Cerebellar nuclear complex (tissue), 1 donor: ENCODE measurements around the gene NRCAM.

Experiments
- DNase-seq, 2 experiments: peaks; one replicate each; lab custom pipeline; 2025; lab: John Stamatoyannopoulos, UW

Gene NRCAM

DNA sequence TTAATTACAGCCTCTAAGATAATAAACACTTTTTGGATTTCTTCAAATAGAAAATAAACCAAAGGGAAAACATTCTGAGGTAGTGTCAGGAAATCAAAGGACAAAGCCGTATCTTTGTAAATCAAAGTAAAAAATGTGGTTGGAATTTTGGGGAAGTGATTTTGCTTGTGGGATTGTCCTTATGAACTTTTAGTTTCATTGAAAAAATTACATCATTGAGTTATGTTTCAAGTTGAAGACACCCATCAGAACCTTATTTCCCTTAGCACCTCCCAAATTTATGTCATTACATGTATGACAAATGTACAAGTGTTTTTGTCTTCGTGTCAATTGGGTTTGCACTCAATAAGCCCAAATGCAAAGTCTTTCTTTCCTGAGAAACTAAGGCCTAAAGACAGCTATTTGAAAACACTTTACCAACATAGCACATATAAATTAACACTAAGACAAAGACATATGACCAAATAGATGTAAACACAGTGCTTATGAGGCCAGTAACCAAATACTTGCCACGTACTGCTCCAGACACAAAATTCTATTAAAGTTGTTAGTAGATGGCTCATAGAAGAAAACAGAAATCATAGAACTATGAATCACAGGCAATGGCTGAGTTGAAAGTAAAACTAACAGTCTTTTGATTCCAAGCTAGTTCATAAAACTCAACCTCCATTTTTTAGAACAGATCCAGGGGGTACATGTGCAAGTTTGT is 299.2 kb downstream of the NRCAM start:
- no peak for DNase-seq

DNA sequence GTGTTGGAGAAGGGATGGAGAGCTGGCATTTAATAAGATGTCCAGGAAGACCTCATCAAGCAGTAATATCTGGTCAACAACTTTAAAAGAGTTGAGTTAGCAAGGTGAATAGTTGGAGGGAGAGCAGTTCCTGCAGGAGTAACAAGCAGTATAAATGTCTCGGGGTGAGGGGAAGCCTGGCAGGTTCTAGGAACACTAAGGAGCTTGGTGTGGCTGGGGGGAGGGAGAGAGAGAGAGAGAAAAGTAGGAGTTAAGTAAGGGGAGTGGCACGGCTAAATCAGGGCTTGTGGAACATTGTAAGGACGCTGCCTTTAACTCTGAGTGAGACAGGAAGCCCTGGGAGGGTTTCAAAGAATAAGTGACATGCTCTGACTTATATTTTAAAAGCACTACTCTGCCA is 304.0 kb downstream of the NRCAM start:
- no peak for DNase-seq

DNA sequence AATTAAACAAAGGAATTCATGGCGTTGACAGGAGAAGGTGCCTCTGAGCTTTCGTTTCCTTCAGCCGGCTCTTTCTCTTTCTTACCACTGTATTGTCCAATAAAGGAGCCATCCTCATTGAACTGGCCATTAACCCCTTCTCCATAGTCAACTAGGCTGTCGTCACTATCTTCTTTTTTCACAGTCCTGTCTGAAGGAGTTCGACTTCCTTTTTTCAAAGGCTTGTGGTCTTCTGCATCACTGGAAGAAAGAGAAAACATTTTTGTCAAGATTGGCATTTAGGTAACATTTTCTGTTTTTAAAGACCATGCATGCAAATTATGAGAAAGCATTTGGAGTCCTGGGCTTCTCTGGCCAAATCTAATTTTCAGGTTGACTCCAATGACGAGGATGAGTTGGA is 306.3 kb downstream of the NRCAM start:
- no peak for DNase-seq

DNA sequence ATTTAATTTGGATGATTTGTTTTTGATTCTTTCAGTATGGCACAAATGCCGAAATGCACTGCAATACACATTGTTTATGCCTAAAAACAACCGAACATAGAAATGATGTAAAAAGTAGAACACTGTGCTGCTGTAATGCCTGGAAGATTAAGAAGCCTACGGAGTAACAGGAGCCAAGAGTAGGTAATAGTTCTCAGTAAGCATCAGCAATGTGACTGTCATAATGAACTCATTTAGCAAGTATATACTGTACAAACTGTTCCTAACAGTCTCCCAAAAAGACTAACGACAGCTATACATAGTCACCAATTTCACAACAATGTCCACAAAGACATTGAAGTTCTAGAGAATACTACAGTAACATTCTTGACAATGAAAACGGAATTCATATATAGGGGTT is 307.1 kb downstream of the NRCAM start:
- no peak for DNase-seq

DNA sequence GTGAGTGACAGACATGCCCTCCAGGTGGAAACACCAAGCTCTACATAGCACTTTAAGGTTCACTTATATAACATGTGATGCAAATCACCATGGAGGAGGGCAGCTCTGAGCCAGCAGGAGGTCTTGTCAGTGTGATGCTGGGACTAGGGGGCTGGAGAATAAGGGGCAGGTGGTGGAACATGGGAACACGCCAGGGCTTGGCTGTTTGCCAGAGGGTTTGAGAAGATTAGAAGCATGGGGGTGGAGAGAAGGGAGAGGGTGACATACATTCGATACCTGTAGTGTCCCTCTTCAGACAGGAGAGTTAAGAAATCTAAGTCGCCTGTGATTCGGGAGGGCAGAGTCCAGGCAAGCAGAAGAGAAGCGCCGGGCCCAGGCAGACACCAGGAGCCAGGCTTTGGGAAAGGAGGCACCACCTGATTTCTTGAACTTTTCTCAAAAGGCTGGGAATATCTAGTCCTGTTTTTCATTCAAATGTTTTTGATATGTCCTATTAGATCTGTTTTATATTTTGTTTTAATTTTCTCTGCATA is 309.1 kb downstream of the NRCAM start:
- no peak for DNase-seq

DNA sequence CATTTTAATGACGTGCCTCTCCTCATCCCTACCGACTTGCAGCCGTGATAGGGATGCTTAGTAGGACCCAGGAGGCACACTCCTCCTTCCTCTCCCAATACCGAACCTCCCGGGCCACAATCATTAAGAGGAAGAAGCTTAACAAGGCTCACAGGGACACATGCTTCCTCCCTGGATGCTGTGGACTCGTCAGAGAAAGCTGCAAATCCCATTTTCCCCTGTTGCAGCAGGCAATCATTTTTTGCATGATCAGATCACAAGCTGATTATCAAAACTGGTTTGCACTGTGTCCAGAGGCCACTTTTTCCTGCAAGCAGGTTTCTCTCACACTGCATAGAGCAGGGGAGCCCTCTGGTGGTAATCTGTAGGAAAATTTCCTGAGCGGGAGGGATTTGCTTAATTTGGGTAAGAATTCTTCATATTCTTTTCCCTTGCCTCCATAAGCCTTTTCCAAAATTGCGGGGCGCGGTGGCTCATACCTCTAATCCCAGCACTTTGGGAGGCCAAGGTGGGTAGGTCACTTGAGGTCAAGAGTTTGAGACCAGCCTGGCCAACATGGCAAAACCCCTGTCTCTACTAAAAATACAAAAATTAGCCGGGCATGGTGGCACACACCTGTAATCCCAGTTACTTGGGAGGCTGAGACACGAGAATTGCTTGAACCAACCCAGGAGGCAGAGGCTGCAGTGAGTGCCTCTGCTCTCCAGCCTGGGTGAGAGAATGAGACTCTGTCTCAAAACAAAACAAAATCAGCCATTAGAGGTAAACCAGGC is 310.0 kb downstream of the NRCAM start:
- peak; percentile 16 to 78 for DNase-seq

DNA sequence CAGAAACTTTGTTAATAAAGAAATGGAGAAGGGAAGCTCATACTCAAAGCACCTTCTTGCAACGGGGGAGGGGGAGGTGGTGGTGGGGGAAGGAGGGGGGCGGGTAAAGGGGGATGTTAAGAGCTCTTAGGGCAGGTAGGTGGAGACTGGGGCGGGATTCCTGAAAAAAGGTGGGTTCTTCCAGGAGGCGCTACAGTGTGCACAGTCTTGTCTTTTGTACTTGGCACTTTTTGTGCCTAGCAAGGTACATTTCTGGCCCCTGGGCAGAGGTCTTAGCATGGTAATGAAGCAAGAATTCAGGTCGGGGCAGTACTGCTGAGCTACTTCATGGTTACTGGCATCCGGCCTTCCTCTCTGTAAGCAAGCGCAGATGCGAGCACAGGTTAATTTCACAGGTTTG is 310.8 kb downstream of the NRCAM start:
- DNase-seq: no peak

DNA sequence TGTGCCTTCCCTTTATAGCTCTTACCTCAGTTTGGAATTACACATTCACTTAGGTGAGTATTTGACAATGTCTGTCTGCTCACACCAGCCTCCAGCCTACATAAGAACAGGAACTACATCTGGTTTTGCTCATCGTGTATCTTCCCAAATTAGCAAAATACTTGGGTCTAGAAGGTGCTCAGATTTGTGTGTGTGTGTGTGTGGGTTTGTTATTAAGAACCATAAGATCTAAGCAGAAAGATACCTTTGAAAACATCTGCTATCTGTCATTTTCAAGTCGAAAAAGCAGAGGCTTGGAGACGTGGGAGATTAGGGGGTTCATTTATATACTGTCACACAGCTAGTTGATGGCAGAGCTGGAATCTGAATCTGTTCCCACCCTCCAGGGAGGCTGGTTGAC is 311.3 kb downstream of the NRCAM start:
- no peak for DNase-seq

DNA sequence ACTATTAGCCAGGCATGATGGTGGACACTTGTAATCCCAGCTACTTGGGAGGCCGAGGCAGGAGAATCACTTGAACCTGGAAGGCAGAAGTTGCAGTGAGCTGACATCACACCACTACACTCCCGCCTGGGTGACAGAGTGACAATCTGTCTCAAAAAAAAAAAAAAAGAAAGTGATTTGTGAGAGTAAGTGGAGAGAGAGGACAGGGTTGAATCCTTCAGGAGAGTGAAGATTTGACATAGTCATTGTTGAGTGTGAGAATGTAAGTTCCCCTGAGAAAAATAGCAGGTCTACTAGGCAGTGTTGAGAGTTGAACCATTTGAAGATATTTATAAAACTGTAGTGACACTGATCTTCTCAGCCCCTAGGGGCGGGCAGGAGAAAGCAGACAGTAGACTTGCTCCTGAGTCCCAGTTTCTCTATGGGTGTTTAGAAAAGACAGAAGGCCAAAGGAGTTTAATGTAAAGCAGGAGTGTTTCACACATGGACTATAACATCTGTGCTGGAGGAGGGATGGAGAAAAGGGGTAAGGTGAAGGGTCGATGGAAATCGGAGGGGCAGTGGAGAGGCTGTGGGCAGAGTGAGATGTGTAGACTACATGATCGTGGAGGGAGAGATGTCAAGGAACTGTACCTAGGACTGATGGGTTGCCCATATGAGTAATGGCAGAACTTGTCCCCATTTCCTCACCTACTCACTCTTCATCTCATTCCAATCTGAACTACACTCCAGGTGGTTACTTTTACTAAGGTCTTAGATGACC is 312.4 kb downstream of the NRCAM start:
- DNase-seq: no peak

DNA sequence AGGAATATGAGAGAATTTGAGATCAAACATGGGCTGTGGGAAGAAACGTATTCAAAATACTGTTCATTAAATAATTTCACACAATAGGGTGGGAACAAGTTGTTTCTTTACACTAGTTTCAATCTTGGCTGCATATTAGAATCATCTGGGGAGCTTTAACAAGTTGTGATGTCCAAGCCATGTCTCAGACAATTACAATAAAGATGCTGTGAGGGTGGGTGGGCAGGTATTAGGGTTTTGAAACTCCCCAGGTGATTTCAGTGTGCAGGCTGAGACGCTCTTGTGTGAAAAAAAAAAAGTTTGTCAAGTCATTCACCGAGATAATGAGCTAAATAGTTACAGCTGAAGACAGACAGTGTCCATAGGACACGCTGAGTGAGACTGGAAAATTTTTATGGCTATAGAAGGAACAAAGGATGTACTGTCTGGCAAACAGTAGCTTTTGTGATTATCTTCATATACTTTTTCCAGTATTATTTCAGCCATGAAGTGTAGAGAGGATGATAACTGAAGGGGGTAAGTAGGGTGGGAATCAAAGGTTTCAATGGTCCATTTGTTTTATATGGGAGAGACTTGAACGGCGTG is 313.5 kb downstream of the NRCAM start:
- DNase-seq: no peak

DNA sequence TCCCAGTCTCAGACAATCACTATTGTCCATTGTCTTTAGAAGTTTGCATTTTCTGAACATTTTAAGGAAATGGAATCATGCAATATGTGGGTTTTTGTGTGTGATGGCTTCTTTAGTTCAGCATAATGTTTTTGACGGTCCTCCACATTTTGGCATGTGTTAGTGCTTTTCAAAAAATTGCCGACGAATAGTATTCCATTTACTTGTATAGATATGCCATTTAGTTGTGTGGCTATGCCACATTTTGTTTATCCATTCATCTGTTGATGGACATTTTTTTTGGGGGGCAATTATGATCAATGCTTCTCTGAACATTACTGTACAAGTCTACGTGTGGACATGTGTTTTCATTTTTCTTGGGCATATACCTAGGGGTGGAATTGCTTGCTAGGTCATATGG is 314.1 kb downstream of the NRCAM start:
- no peak for DNase-seq

DNA sequence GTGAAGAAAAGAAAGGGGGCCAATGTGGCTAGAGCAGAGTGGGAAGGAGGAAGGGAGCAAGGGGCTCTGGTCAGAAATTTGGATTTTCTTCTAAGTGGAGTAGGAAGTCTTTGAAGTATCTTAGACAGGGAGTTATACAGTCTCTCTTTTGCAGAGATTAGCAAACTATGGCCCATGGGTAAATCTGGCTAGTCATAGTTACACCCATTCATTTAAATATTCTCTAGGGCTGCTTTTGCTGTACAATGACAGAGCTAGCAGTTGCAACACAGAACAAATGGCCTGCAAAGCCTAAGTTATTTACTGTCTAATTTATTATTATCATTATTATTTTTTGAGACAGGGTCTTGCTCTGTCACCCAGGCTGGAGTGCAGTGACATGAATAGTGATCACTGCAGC is 315.6 kb downstream of the NRCAM start:
- no peak for DNase-seq

DNA sequence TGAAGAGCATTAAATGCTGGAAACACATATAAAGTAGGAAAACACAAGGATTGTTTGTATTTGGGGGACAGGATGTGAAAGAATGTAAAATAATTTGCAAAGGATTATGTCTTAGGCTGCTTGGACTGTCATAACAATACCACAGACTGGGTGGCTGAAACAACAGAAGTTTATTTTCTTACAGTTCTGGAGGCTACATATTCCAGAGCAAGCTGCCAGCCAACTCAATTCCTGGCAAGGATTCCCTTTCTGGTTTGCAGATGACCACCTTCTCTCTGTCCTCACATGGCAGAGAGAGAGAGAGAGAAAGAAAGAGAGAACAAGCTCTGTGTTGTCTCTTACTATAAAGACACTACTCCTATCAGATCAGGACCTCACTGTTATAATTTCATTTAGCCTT is 317.3 kb downstream of the NRCAM start:
- DNase-seq: no peak

DNA sequence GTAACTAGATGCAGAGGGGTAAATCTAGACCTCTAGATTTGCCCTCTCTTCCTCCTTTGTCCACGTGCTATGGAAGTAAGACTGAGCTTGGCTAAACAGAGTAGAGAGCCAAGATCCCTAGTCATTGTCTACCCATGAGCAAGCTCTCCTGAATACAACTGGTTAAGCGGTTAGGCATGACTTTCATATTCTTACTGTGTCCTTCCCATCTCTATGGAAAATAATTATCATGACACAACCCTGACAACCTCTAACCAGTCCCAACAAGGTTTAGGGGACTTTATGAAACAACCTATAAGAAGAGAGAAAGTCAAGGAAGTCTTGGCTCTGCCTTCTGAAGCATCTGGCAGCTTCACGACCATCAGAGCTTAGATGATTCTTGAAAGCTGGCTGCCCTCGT is 318.2 kb downstream of the NRCAM start:
- no peak for DNase-seq

DNA sequence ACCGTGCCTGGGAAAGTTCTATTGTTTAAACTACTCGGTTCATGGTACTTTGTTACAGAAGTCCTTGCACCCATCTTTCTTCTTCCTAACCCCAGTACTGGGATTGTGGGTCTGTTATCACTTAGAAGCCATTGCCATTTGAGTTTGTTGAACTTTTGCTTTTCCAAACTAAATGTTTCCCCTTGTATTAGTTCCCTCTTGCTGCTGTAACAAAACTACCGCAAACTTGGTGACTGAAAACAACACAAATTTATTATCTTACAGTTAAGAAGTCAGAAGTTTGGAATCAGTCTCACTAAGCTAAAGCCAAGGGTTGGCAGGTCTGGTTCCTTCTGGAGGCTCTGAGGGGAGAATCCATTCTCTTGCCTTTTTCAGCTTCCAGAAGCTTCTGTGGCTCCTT is 319.2 kb downstream of the NRCAM start:
- DNase-seq: no peak

DNA sequence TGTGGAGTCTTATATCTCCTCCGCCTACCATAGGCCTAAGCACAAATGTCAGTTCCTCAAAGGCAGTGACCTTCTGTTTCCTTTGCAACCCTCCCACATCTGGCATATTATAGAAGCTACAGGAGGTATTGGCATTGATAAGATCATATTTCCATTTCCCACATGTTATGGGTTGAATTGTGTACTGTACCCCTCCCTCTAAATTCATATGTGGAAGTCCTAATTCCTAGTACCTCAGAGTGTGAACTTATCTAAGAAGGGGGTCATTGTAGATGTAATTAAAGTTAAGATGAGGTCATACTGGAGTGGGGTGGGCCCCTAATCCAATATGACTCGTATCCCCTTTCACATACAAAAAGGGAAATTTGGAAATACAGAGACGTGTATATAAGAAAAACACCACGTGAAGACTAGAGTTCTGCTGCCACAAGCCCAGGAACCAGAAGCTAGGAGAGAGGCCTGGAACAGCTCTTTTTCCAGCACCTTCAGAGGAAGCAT is 320.0 kb downstream of the NRCAM start:
- DNase-seq: no peak

DNA sequence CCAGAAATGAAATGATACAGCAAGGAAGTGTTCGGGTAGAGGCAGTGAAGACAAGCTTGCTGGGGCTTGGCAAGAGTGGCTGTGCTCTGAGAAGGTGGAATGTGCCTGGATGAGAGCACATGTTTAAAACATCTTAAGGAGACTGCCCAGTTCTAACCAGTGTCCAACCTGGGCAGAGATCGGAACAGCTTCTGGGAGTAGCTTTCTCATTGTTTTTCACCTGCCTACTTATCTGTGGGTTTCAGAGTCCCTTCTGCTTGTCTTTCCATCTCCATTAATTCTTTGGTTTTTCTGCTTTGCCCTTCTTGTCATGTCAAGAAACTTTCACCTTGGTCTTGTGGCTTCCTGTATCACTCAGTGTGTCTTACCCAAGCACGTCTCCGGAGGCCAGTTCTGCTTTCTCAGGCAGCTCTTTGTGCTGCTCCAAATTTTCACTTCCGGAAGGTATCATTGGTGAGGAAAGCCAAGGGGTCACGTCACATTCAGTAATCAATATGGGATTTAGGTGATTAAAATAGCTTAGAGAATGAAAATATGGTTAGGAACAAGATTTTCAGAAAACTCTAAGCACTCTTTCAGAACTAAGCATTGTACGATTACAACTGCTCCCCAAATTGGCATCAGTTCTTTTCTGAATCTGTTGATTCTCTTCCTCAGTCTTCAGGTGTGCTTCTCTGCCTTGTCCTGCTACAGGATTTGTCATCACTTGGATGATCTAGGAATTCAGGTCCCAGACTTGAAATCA is 320.6 kb downstream of the NRCAM start:
- no peak for DNase-seq

DNA sequence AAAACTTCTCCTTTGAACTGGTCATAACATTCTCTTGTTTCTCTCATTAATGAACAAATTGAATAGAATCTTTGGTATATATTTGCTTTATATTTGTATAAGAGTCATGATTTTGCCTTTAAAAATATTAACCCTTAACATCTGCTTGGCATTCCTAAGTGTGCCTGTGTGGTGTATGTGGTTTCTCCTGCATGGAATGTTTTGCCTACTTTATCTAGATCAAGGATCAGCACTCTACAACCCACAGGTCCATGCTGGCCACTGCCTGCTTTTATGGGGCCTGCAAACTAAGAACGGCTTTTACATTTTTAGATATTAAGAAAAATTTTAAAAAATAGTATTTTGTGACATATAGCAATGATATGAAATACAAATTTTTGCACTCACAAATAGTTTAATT is 321.8 kb downstream of the NRCAM start:
- DNase-seq: no peak

DNA sequence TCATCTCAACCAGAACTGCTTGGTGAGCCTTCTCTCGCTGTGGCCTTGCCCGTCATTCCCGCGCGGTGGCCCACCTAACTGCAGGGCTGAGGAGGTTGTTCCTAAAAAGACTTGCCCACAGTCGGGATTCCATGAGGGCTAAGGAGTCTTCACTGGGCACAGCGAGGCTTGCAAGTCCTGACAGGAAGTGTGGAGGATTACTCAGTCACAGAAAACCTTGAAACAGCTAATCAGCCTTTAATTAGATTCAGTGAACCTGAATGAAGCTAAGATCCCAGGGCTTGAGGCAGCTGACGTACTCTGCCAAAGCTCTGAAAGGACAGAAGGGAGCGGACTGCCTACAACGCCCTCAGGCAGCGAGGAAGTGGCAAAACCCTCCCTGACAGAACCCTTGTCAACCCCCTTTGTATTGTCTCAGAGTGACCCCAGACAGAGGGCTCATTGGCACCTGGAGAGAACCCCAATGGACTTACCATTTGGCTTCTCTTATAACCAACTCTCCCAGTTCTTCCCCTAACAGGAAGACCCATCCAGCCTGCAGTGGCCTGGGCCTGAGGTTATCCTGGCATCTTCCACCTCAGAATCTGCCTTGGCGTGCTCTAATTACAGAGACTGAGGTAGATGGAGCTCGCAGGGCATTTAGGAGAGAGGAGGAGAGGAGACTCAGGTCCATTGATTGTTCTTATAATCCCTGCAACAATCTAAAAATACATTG is 323.5 kb downstream of the NRCAM start:
- no peak for DNase-seq

DNA sequence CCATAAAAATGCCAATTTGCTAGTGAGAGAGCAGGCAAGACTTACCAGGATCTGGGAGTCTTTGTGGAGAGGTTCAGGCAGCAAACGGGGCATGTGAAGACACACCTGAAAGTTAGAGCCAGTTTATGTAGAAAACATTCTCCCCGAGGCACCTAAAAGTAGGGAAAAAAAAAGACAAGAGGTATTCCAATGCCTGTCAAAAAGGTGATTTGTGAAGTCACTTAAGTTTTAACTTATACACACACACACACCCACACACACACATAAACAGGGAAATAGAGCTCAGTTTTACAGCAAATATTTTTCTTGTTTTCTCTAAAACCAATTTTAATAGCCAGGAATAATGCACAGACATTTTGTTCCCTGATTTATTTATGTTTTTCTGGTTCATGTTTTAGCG is 326.0 kb downstream of the NRCAM start, which contains the start of gene LAMB4:
Gene LAMB4 (minus strand): TSS at position 101 of the 400 bp plus-strand sequence. CDS start 7,197 bp downstream, outside the sequence.
- no peak for DNase-seq
